Tibial nerve (tissue), 4 donors: ENCODE data around the gene AGPAT3. TPM values are rescaled to one million over a fixed set of nuclear protein-coding genes. Genes with fewer than 3 reads are reported as not detected.

ENCODE experiments used
- DNase-seq, 2 donors: peaks; one replicate each; pipeline ENCODE4 v3.0.0-alpha.2; 2019; ENCODE audit warnings: low spot score in 2 of 2
- H3K27ac ChIP-seq, 4 donors: fragments of 200-600 bp; sonication (generic) in 3 of 4; one replicate each; pipeline ENCODE4 v1.5.1; 2017 to 2019; ENCODE audit warnings: mild to moderate bottlenecking in 1 of 4
- H3K27me3 ChIP-seq, 2 donors: fragments of 200-600 bp; sonication (generic) in 1 of 2; one replicate each; pipeline versions ENCODE4 v1.5.1 to v1.6.0; 2017 to 2019
- H3K36me3 ChIP-seq, 3 donors: fragments of 200-600 bp; sonication (generic); one replicate each; pipeline ENCODE4 v1.5.1; 2018 to 2019
- H3K4me1 ChIP-seq, 4 donors: fragments of 200-600 bp; sonication (generic) in 3 of 4; one replicate each; pipeline ENCODE4 v1.5.1; 2017 to 2019
- H3K4me3 ChIP-seq, 4 donors: fragments of 200-600 bp; sonication (generic) in 3 of 4; one replicate each; pipeline ENCODE4 v1.5.1; 2017 to 2019; ENCODE audit warnings: mild to moderate bottlenecking in 1 of 4, moderate library complexity in 1 of 4
- H3K9me3 ChIP-seq, 4 donors: fragments of 200-600 bp; sonication (generic) in 3 of 4; one replicate each; pipeline ENCODE4 v1.5.1; 2017 to 2019
- CTCF ChIP-seq, 5 experiments: fragments of 200-600 bp in 3 of 5; fragments of 450-650 bp in 2 of 5; sonication (generic) in 3 of 5; IDR thresholded peaks; one replicate each; pipeline ENCODE4 v1.5.1; 2016 to 2019; ENCODE audit warnings: antibody characterized with exemption in 5 of 5, mild to moderate bottlenecking in 3 of 5, moderate library complexity in 2 of 5
- EP300 ChIP-seq, 2 donors: sonication (generic); formaldehyde crosslinking; IDR thresholded peaks; one replicate each; pipeline ENCODE4 v1.6.1; 2017; ENCODE audit warnings: antibody characterized with exemption in 2 of 2, mild to moderate bottlenecking in 1 of 2
- POLR2A ChIP-seq, 2 donors: fragments of 450-650 bp; IDR thresholded peaks; one replicate each; pipeline ENCODE4 v1.6.1; 2017; ENCODE audit warnings: antibody characterized with exemption in 2 of 2, mild to moderate bottlenecking in 2 of 2, moderate library complexity in 2 of 2
- WGBS, 2 donors: methylation state at CpG; one replicate each; pipeline ENCODE4 v1.1.5; 2018; 5-methylcytosine and 5-hydroxymethylcytosine counted together
- total RNA-seq, 4 donors: library from RNA; depleted of rRNA; stranded (reverse); fragments of >200 nt; gene quantifications; one replicate each; pipeline ENCODE4 v1.1.0, GENCODE V29; 2016

AGPAT3 gene
- total RNA-seq, 4 donors from 2014 or later: 29.9 to 45.6 (median 36.4) TPM

- WGBS, 2 donors: 92 to 93% methylated on average over 31 to 32 of the region's 32 CpGs
- Histone ChIP-seq H3K4me1 (peaks cover 0 to 25% (median 3%) of the 10 kb centered on the region in 4 donors), H3K27ac (no peak overlapping the region), H3K36me3 (peaks cover 4 to 64% (median 9%) of the 10 kb centered on the region in 3 donors), H3K27me3 (no peaks in the 10 kb centered on the region), H3K4me3 (no peak overlapping the region), H3K9me3 (no peaks in the 10 kb centered on the region)
- TF ChIP-seq EP300 (IDR thresholded peaks at IDR 0.05): no peak
- TF ChIP-seq CTCF (IDR thresholded peaks at IDR 0.05): no peak
- TF ChIP-seq POLR2A (IDR thresholded peaks at IDR 0.05): no peak
- DNase-seq: no peak
These were observed 117.6 kb downstream of the AGPAT3 start for GRCh38 chr21:43982489-43983078.

- peaks cover 3 to 56% (median 9%) of the 10 kb centered on the region in 3 donors for H3K36me3 ChIP-seq
- WGBS, 2 donors: 85 to 88% methylated on average over 17 of the region's 17 CpGs
These were observed 118.4 kb downstream of the AGPAT3 start for GRCh38 chr21:43983390-43983789.

GRCh38 chr21:43983860-43984420 lies 118.9 kb downstream of the AGPAT3 start:
- no peak for DNase-seq
- Histone ChIP-seq H3K4me3 (no peak overlapping the region), H3K27me3 (no peaks in the 10 kb centered on the region), H3K27ac (no peak overlapping the region), H3K36me3 (peaks cover 0 to 50% (median 9%) of the 10 kb centered on the region in 3 donors), H3K4me1 (peaks cover 0 to 26% (median 3%) of the 10 kb centered on the region in 4 donors), H3K9me3 (no peaks in the 10 kb centered on the region)
- WGBS, 2 donors: 88 to 90% methylated on average over 25 of the region's 25 CpGs
- TF ChIP-seq CTCF (IDR thresholded peaks at IDR 0.05) (no peak), POLR2A (IDR thresholded peaks at IDR 0.05) (no peak), EP300 (IDR thresholded peaks at IDR 0.05) (no peak)

More at GRCh38 chr21:43983390-43983789, 118.4 kb downstream of the AGPAT3 start:
- Histone ChIP-seq H3K4me1 (peaks cover 0 to 26% (median 3%) of the 10 kb centered on the region in 4 donors), H3K9me3 (no peaks in the 10 kb centered on the region), H3K27me3 (no peaks in the 10 kb centered on the region), H3K27ac (no peak overlapping the region), H3K4me3 (no peak overlapping the region)
- no peak for TF ChIP-seq POLR2A (IDR thresholded peaks at IDR 0.05)
- TF ChIP-seq EP300 (IDR thresholded peaks at IDR 0.05): no peak
- TF ChIP-seq CTCF (IDR thresholded peaks at IDR 0.05): no peak
- DNase-seq: no peak

- H3K27me3 ChIP-seq: no peaks in the 10 kb centered on the region
- no peak for DNase-seq
- peak overlapping the region in 2 of 4 donors; percentile 7 to 81 for H3K27ac ChIP-seq
- H3K9me3 ChIP-seq: no peaks in the 10 kb centered on the region
- 86 to 89% methylated on average over 31 of the region's 31 CpGs for WGBS, 2 donors
- H3K4me3 ChIP-seq: no peak overlapping the region
- H3K36me3 ChIP-seq: peaks cover 0 to 43% (median 9%) of the 10 kb centered on the region in 3 donors
- TF ChIP-seq CTCF (IDR thresholded peaks at IDR 0.05) (no peak), POLR2A (IDR thresholded peaks at IDR 0.05) (no peak)
- H3K4me1 ChIP-seq: peaks cover 0 to 26% (median 3%) of the 10 kb centered on the region in 4 donors
These were observed 120.1 kb downstream of the AGPAT3 start for GRCh38 chr21:43984905-43985689.
